ENCODE data around the gene LYSMD4. TPM values are rescaled to one million over a fixed set of nuclear protein-coding genes. Genes with fewer than 3 reads are reported as not detected.

Gene LYSMD4
- polyA plus RNA-seq, 4 donors = 10.8 to 22.3 (median 16.1) TPM

- DNase-seq (ENCODE audit: low read depth in 4 of 4, low spot score in 3 of 4) = no peak
Measured at GRCh38 chr15:99707473-99708270, 25.6 kb downstream of the LYSMD4 start.

DNA sequence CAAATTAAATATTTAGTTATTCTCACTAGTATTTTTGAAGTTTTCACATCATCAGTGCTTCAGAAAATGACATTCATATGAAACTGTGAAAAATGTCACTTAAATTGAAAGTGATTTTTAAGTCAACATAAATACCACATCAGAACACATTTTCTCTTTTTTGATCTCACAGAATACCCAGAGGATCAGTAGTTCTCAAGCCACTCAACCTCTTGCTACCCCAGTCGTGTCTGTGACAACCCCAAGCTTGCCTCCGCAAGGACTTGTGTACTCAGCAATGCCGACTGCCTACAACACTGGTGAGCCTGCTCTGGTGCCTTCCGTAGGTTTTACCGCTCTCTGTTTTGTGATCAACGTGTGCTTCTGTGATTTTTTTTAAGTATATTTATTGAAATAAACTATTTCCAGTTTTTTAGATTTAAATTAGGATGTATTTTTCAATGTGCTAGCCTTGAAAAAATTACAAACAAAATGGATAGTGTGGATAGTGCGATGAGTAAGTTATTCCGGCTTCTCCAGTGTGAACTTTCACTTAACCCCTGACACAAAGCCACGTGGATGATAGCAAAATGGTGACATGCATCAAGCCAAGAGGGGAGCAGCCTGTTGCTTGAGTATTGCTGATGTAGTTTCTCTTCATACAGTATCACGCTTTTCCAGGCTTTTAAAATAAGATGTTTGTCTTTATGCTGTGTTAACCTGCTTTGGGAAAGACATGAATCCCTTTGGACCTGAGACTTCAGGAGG is 26.5 kb downstream of the LYSMD4 start:
- DNase-seq (ENCODE audit: low read depth in 4 of 4, low spot score in 3 of 4) = no peak

DNA sequence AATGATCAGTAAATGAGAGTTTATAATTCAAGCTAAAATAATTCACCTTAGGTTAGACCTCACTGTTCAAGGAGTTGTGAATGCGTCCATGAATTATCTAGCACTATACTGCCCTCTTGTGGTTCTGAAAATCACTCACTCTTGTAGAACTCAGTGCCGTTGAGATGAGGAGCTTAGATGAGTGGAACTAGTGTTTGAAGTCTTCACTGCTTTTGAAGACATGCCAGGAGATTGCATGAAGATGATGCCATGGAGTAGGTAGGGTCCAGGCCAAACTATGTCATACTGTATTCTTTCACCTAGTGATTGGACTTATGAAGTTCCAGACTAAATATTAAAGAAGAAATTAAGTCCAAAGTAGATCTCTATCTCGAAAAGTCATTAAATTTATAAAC is 28.8 kb downstream of the LYSMD4 start:
- peak; percentile 74 to 82 (median 78) for DNase-seq (ENCODE audit: low read depth in 4 of 4, low spot score in 3 of 4)

DNA sequence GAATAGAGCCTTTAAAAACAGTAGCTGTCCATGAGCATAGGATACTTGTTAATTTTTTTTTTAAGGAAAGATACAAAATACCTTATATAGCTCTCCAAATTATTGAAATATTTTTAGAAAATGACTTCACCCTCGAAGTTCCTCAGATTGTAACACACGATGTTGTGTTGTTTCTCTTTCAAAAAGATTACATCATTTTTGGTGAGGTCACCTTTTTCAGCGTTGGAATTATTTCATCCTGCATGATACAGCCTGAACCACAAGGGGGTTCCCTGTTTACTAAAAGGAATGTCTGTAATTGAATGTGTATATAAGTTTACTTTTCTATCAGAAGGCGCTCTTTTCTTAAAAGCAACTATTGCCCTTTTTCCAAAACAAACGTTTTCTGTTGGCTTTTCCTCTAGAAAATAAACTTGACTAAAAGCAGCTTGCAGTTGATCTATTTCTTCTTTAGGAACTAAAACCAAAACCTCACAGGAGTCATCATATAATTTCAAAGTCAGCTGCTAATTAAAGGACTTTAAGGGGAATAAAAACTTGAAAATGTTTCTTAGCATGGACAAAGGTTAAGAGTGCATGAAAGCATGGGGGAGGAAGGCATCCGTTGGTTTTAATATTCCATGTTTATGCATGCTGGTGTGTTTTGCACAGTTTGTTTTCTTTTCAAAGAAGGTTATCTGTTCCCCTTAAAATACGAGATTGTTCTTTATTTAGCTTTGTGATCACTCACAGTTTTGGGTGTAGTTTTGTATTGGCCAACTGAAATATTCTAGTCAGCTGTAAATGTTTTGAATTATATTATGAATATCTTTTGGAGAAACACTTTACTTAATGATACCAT is 29.4 kb downstream of the LYSMD4 start:
- peak in 2 of 4 donors; percentile 52 to 54 for DNase-seq (ENCODE audit: low read depth in 4 of 4, low spot score in 3 of 4)

GRCh38 chr15:99702895-99703602 is 30.2 kb downstream of the LYSMD4 start:
- DNase-seq (ENCODE audit: low read depth in 4 of 4, low spot score in 3 of 4) = no peak

DNA sequence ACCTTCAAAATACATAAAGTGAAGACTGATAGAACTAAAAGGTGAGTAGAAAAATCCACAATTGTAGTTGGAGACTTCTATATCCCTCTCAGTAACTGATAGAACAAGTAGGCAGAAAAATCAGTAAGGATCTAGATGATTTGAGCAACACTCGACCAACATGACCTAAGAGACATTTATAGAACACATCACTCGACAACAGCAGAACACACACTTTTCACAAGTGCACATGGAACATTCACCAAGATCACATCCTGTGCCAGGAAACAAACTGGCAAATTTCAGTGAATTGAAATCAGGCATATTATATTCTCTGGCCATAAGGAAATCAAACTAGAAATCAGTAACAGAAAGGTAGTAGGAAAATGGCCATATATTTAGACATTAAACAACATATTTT is 37.1 kb downstream of the LYSMD4 start:
- DNase-seq (ENCODE audit: low read depth in 4 of 4, low spot score in 3 of 4) = no peak

- no peak for DNase-seq (ENCODE audit: low read depth in 4 of 4, low spot score in 3 of 4)
Measured at GRCh38 chr15:99692825-99693224, 40.4 kb downstream of the LYSMD4 start.

DNA sequence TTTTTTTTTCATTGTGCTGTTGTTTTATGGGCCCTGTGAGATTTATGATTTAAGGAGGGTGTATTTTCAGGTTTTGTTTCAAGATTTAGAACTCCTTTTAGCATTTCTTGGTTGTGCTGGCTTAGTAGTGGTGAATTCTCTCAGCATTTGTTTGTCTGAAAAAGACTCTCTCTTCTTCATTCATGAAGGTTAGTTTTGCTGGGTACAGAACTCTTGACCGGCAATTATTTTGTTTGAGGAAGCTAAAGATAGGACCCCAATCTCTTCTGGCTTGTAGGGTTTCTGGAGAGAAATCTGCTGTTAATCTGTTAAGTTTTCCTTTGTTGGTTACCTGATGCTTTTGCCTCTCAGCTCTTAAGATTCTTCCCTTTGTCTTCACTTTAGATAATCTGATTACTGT is 46.9 kb downstream of the LYSMD4 start:
- no peak for DNase-seq (ENCODE audit: low read depth in 4 of 4, low spot score in 3 of 4)

GRCh38 chr15:99683000-99683670 is 50.1 kb downstream of the LYSMD4 start:
- DNase-seq (ENCODE audit: low read depth in 4 of 4, low spot score in 3 of 4) = no peak

DNA sequence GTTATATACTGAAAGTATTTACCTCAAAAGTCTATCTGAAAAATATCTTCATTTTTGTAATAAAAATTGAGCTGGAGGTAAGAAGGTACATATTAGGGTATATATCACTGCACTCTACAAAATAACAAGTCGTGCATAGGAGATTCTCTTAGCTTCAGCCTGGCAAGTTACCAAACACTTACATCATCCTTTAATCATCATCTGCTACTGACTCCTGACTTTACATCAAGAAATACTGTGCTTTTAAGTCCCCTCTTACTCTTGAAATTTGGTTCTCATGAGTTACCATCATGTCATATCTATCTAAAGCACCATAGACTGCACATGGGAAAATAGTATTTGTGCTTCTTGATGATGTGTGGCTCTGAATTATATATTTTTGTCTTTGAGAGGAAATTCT is 50.8 kb downstream of the LYSMD4 start:
- DNase-seq (ENCODE audit: low read depth in 4 of 4, low spot score in 3 of 4) = no peak

DNA sequence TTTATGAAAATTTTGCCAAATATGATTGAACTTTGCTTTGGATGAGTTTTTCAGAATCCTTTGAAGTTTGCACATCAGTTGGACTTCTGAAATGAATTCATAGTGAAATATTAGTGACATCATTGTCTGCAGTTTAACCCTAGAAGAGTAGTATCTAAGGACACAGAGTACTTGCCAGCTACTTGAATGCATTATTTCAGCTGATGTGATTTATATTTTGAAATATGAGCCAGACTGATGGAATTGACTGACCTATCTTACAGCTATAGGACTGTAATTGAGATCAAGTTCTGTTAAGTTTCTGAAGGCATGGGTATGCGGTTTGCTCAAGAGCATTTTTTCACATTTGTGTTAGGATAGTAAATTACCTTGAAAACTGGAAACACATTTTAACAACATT is 51.2 kb downstream of the LYSMD4 start:
- DNase-seq (ENCODE audit: low read depth in 4 of 4, low spot score in 3 of 4) = no peak

DNA sequence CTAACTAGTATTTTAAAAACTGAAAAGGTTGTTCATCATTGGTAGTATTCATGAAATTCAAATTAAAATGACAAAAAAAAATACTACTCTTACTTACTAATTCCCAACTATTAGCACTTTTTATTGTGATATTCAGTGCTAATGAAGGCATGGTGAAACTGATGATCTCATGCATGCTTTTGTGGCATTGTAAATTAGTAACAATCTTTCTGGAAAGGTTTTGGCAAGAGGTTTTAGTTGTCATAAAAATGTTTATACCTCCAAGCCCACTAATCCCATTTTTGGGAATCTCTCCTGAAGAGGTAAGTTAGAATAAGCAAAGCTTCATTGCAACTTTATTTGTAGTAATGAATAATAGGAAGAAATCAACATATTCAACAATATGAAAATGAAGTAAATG is 53.0 kb downstream of the LYSMD4 start:
- DNase-seq (ENCODE audit: low read depth in 4 of 4, low spot score in 3 of 4) = no peak

- DNase-seq (ENCODE audit: low read depth in 4 of 4, low spot score in 3 of 4) = no peak
Measured at GRCh38 chr15:99677540-99678134, 55.6 kb downstream of the LYSMD4 start.

Other genes with a start within 250 kb of the LYSMD4 start
- gene MEF2A, start 167.5 kb downstream of the LYSMD4 start, polyA plus RNA-seq (ENCODE audit: insufficient read length in 4 of 4) = 10 to 100 TPM; 53.1 to 64.4 (median 59.8) TPM

Measured in left renal pelvis (tissue), 4 donors.